Suprapubic skin (tissue), 3 donors: ENCODE results near the gene RSF1.

Experiments used
- CTCF ChIP-seq, 2 donors: fragments of 200-600 bp in 1 of 2; fragments of 450-650 bp in 1 of 2; sonication (generic) in 1 of 2; IDR thresholded peaks; one replicate each; pipeline ENCODE4 v1.5.1; 2016 to 2019; ENCODE audit warnings: antibody characterized with exemption in 2 of 2, mild to moderate bottlenecking in 1 of 2, moderate library complexity in 1 of 2
- POLR2AphosphoS5 ChIP-seq, 3 donors: sonication (generic); formaldehyde crosslinking; IDR thresholded peaks; one replicate each; pipeline ENCODE4 v1.6.1; 2017; ENCODE audit warnings: antibody characterized with exemption in 3 of 3

- no peak for TF ChIP-seq CTCF (IDR thresholded peaks at IDR 0.05)
- TF ChIP-seq POLR2AphosphoS5 (IDR thresholded peaks at IDR 0.05) = no peak
Measured at GRCh38 chr11:77819921-77820564, 479 bp downstream of the RSF1 start.
